GM18909 (cell line): ENCODE measurements around the gene SMAD7.
"Not testable (repeated sequence)": the region's sequence is repeated elsewhere in the genome, so short reads cannot be mapped to it uniquely, and the experiment has no call there.

ENCODE experiments used
- ATAC-seq: cut with Tn5 transposase; IDR thresholded peaks from one replicate; pipeline ENCODE4 v1.9.1; 2021; ENCODE audit warnings: mild to moderate bottlenecking; ENCODE audit not compliant: unreplicated experiment, poor library complexity

The SMAD7 gene

DNA sequence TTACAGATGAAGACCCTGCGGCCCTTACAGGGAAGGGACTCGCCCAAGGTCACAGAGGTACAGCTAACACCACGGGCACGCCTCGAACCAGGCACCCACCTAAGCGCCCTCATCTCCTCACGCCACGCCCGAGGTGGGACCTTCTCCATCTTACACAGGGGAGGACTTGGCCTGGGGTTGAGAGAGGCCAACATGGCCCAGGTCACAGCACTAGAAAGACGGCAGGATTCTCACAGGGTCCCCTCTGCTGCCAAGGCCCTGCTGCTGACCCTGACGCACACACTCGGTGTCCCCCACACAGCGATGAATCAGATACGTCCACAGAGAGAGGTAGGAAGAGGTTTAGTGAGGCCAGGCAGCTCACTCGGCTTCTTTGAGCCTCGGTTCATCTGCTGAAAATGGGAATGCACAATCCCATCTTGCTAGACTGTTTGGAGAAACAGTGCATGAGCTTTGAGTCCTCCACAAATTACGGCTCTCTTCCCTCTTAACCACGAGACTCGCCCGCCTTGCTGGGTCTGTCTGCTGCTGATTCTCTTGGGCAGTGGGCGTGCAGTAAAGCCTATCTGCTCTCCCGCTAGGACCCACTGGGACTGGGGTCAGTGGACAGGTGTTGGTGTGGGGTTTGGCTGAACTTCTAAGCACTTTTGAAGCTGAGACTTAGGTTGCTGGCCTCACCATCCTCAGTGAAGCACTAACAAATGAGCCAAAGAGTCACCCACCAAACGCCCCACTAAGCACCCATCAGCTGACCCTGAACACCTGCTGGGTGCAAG is 79.2 kb downstream of the SMAD7 start:
- no peak for ATAC-seq

DNA sequence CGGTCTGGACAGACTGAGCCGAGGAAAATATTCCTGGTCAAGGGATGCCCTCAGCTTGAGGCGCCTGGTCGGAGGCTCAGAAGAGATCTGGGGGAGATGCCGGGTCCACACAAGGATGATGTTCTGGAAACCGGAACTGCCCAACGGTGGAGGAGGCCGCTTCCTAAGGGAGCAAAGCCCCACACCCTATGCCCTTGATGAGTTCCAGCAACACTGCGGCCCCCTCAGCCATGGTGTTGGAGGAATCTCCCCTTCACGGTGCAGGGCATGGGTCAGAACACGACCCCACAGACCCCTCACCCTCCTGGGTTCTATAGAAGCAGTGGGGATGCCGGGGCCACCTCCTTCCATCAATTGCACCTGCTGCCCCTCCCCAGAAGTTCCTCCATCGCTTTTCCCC is 79.8 kb downstream of the SMAD7 start:
- ATAC-seq: not testable (repeated sequence)
